ENCODE measurements around the gene SLC38A1.
A peak's percentile ranks its signal among the peaks of the same experiment; 100 is the strongest.
"Not testable (repeated sequence)": the region's sequence is repeated elsewhere in the genome, so short reads cannot be mapped to it uniquely, and the experiment has no call there.

SLC38A1 gene

GRCh38 chr12:46207644-46208043 lies 61.2 kb downstream of the SLC38A1 start:
- DNase-seq (ENCODE audit: low spot score) = peak; percentile 37

- DNase-seq (ENCODE audit: low spot score) = no peak
These were observed 62.4 kb downstream of the SLC38A1 start for GRCh38 chr12:46206471-46206870.

- DNase-seq (ENCODE audit: low spot score) = no peak
These were observed 63.5 kb downstream of the SLC38A1 start for GRCh38 chr12:46205294-46205693.

- DNase-seq (ENCODE audit: low spot score) = no peak
These were observed 67.5 kb downstream of the SLC38A1 start for GRCh38 chr12:46201284-46201789.

DNA sequence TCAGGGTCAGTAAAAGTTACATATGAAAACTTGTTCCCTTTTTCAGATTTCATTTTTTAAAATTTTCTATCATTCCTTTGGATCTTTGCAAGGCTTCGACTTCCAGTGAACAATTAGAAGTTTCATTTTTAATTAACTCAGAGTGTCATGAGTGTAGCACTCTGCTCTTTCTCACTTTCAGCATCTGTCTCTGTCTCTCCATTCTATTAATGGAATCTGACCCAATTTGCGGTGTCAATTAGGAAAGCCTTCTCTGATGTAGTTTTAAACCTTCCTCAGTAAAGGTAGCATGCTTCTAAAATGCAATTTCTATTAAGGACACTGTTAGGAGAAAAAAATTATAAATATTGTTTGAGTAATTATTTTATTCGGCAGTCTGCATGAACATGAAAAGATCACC lies 68.3 kb downstream of the SLC38A1 start:
- DNase-seq (ENCODE audit: low spot score) = no peak

- no peak for DNase-seq (ENCODE audit: low spot score)
These were observed 69.9 kb downstream of the SLC38A1 start for GRCh38 chr12:46198913-46199312.

- no peak for DNase-seq (ENCODE audit: low spot score)
These were observed 71.0 kb downstream of the SLC38A1 start for GRCh38 chr12:46197883-46198282.

- not testable (repeated sequence) for DNase-seq (ENCODE audit: low spot score)
These were observed 78.3 kb downstream of the SLC38A1 start for GRCh38 chr12:46190533-46190932.

- DNase-seq (ENCODE audit: low spot score) = no peak
These were observed 80.7 kb downstream of the SLC38A1 start for GRCh38 chr12:46188170-46188569.

GRCh38 chr12:46187023-46187422 lies 81.8 kb downstream of the SLC38A1 start:
- DNase-seq (ENCODE audit: low spot score) = no peak

DNA sequence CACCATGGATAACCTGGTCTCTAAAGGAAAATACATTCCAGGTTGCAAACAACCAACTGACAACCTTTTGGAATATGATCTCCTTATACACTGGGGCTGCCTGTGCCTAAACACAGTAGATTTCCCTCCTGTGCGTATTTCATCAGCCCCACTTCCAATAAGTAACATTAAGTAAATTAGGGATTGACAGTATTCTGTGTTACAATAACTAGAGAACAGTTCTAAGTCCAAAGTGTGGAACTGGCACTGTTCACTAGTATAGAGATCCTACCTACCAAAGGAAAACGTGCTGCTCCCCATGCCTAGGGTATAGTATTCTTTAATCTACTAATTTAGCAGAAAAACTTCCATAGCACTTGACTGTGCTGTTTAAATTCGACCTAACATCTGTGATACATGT lies 82.8 kb downstream of the SLC38A1 start:
- DNase-seq (ENCODE audit: low spot score) = no peak

DNA sequence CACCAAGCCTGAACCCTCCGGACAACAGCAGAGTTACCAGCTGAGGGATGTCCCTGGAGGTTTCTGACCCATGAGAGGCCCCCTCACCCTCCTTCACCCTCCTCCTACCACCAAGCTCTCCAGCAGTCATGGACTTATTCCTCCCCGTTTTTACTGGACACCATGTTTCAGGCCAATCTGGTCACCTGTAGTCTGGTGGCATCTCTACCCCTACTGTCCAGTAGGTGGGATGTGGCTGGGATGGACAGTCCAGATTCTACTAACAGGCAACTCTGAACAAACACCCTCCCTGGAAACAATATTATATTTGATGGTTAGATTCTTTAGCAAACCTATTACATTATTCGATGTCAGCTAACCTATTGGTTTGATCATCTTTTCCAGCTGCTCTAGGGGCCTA lies 83.2 kb downstream of the SLC38A1 start:
- DNase-seq (ENCODE audit: low spot score) = no peak

- DNase-seq (ENCODE audit: low spot score) = no peak
These were observed 83.8 kb downstream of the SLC38A1 start for GRCh38 chr12:46184798-46185595.

GRCh38 chr12:46183112-46183511 lies 85.7 kb downstream of the SLC38A1 start:
- no peak for DNase-seq (ENCODE audit: low spot score)

GRCh38 chr12:46181465-46181864 lies 87.4 kb downstream of the SLC38A1 start:
- no peak for DNase-seq (ENCODE audit: low spot score)

DNA sequence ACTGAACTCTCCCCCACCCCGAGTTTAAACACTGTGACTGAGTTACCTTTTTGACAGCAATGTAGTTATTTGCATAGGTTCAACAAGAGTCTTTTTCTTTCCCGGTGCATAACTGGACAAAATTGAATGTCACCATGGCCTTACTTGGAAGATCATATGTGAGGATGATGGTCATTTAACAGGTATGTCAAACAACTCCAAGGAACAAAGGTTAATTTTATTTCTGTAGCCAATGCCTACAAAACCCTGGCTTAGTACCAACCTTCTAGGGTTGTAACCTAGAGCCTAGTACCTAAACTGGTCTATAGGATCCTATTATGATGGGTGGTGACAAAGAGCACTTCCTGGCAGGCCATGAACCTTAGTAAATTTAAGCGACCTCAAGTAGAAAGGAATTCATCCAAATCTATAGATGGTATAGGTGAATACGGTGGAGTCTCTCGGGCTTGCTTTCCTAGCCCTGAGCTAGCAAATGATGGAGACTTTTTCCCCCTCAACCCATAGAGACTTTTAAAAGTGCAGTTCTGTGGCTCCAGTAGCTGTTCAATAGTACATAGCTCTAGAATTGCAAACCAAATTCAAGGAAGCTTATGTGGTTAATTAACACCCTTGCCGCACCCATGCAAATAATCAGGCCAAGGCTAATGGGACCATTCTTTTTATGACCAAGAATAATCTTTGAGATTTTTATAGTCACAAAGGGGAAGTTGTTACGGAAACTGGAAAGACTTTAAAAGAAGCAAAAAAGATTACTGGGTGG lies 89.0 kb downstream of the SLC38A1 start:
- DNase-seq (ENCODE audit: low spot score) = peak; percentile 20

DNA sequence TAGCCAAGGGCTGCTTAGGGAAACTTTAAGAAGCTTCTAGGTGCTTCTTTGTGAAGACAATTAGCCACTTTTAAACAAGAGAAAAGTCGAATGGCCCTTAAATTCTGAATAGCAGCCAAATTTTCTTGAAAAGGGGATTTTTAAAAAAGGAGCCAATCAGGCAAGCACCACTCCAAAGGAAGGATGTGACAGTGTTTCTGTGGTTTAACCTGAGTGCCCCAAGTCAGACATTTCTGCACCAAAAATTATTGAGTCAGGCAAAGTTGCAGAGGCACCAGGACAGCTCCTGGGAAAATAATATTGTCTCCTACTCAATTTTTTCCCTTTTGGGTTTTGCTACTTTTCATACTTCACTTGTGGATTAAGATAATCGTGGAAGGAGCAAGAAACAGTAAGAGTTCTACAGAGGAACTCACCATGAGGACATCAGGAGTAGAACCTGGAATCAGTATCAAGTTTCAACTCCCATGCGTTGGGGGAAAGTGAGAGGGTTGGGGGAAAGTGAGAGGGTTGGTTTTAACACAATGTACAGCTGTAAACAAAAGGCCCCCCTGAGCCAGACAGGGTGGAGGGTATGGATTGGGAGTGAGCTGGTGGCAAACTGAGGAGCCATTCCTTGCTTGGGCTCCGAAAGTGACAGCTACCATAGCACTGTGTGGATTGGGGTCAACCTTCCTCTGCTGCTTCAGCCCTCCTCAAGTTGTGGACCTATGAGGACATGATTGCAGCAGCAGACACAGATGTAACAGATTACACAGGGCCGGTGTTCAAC lies 90.8 kb downstream of the SLC38A1 start:
- DNase-seq (ENCODE audit: low spot score) = no peak

DNA sequence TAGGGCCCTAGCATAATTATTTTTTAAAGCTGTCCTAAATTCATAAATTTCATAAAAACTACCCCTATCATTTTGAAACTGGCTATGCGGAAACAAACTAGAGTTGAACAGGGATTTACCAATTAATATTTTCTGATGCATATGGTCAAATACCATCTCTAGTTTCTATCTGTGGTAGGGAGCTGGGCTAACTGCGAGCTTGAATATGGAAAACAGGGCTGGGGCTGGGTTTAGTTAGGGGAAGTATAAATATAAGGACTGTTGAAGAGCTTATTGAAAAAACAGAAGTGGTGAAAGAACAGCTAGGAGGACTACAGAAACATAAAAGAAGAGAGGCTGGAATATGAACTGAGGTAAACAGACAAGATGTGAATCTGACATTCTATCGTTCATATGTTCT lies 91.8 kb downstream of the SLC38A1 start:
- no peak for DNase-seq (ENCODE audit: low spot score)

DNA sequence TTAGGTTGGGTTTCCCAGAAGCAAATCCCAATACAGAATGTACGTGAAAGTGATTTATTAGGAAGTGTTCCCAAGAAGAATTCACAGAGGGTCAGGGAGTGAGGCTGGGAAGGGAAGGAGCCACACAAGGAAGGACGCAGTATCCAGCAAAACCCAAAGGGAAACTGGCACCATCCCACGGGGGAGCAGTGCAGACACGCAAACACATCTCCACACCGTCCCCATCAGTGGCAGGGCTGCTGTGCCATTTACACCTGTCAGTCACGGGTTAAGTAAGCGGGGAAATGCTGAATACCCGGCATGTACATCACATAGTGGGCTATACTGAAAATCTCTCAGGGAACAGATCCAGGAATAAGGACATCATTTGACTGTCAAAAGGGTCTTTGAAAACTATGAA lies 93.9 kb downstream of the SLC38A1 start:
- DNase-seq (ENCODE audit: low spot score) = no peak

GRCh38 chr12:46174061-46174662 lies 94.7 kb downstream of the SLC38A1 start:
- DNase-seq (ENCODE audit: low spot score) = no peak

DNA sequence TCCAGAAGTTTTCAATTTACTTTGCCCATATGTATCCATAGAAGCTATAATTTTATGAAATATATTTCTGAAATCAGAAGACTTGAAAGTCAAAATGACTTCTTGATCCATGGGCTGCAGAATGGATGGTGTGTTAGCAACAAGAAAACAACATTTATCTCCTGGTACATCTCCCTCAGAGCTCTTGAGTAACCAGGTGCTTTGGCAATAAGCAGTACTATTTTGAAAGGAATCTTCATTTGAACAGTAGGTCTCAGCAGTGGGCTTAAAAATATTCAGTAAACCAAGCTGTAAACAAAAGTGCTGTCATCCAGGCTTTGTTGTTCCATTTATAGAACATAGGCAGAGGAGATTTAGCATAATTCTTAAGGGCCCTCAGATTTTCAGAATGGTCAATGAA lies 100.4 kb downstream of the SLC38A1 start:
- no peak for DNase-seq (ENCODE audit: low spot score)

GRCh38 chr12:46167412-46167811 lies 101.4 kb downstream of the SLC38A1 start:
- DNase-seq (ENCODE audit: low spot score) = no peak

Measured in germinal center (tissue), 1 donor.